T-helper 1 cell treated with Interleukin-12 subunit alpha and Interleukin-12 subunit beta and Interleukin-4 antibody, amounts not matched to agents 30 ng/mL and 1 ng/mL, for 36 hours (primary cell): ENCODE data around the gene LRRC55. TPM values are rescaled to one million over a fixed set of nuclear protein-coding genes. Genes with fewer than 3 reads are reported as not detected.

ENCODE experiments used
- intact Hi-C: fragments of 100-400 bp; cut with micrococcal nuclease; formaldehyde crosslinking; loops from one replicate; pipeline ENCODE4 v1.15.1; 2024
- total RNA-seq: library from RNA; stranded (reverse); gene quantifications from 2 replicates; pipeline ENCODE4 v1.2.3, GENCODE V29; 2022

LRRC55 gene
- total RNA-seq, 1 donor from 2014 or later = not detected

DNA sequence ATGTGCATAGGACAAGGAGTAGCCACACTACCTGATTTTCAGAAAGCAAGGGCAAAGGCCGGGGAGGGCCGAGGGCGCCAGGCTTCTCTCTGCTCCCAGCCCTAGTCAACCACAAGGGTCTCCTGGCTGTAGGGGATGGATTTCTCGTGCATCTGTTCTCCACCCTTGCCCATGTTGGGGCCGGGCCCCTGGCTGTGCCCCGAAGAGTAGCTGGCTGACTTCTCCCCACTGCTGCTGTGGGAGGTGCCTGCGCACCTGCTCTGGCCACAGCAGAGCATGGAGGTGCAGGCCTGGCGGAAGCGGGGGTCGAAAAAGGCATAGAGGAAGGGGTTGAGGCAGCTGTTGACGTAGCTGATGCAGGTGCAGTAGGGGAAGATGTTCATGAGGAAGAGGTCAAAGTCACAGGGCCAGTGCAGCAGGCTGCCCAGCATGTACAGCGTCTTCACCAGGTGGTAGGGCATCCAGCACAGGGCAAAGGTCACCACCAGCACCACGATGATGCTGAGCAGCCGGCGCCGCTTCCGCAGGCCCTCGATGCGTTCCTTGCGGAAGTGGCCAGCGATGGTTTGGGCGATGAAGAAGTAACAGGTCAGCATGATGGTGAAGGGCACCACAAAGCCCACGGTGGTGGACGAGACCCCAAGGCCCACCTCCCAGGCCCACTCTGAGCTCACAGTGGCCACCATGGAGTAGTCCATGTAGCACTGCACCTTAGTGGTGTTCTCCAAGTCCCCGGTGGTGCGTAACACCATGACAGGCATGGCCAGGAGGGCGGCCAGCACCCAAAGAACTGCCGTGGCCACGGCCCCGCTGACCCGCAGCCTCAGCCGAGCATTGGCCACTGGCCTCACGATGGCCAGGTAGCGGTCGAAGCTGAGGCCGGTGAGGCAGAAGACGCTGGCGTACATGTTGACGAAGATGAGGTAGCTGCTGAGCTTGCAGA, 54.3 kb downstream of the LRRC55 start:
- intact Hi-C loops = no loop called here

DNA sequence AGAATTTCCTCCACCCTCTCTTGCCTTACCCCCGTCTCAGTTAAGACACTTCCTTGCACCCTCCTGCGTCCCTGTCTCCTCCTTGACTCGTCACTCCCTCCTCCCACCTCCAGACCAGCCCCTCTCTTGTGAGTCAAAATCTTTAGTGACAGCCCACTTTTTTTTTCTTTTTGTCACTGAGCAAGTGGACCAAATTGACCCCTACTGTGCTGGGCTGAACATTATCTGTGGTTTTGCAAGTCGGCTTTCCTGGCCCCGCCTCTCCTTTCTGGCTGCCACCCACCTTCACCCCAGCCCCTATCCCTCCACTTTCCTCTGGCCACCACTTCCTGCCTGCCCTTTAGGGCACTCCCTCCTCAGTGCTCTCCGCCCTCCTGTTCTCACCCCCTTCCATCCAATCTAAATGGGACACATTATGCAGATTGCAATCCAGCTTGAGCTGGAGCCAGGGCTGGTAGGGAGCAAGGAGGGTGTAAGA, 55.5 kb downstream of the LRRC55 start, which contains the start of gene APLNR:
APLNR (minus strand) TSS at position 47 of the 478 bp plus-strand sequence. CDS start 246 bp downstream, outside the sequence.
- intact Hi-C loops = no loop called here

DNA sequence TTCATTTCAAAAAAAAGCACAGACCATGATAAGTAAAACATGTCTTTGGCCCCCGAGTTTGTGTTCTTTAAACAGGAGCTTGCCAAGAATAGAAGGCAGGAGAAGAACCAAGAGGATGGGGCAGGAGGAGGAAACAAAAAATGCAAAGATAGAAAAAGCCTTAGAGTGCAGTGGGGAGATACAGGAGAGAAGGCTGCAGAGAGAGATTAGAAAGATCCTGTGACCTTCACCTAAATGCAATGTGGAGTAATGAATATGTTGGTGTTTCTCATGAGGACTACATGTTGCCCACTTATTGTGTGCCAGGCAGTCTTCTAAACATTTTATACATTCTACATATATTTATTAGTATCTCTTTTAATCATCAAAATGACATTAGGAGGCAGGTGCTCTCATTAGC, 57.6 kb downstream of the LRRC55 start:
- intact Hi-C loops = no loop called here

DNA sequence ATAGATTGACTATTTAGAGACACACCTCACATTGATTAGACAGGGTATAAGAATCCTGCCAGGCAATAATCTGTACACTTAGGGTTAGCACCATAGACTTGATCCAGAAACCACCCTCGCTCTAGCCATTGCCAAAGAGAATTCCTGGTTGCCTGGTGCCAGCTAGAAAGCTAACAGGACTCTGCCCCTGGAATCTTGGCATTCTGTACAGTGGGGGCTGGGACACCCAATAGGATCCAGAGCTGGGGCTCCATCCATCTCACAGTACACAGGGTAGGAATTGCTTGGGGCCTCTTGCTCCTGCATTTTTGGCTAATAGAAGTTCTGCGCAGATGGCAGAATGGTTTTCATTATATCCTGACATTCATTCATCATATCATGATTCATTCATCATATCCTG, 58.3 kb downstream of the LRRC55 start:
- intact Hi-C loops = no loop called here

DNA sequence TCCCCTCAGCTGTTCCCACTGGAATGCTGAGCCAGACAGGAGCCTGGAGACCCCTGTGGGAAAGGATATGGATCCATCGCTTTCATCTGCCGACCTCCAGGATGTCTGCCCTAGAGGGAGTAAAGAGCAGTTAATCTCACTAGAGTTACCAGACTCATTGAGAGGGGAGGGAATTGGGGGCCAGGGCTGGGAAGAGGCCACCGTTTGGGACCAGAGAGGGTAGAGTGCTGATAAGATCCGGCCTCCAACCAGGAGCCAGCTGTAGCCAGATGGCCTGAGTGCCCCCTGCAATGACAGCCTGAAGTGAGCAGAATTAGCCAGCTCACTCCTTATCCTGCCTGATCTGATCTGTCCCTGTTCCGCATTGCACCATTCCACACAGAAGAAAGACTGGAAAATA, 59.0 kb downstream of the LRRC55 start:
- intact Hi-C loops = no loop called here

Other genes with a start within 250 kb of the LRRC55 start
- gene OR5AK2, start 193.0 kb upstream of the LRRC55 start, total RNA-seq = not detected in 2 replicates
- not detected in 2 replicates for gene APLNR, start 55.3 kb downstream of the LRRC55 start, total RNA-seq
- gene TNKS1BP1, start 143.0 kb downstream of the LRRC55 start, total RNA-seq = 12.4 and 14.1 TPM in 2 replicates
- 152 TPM in 2 replicates for gene SSRP1, start 153.9 kb downstream of the LRRC55 start, total RNA-seq
- not detected in 2 replicates for gene P2RX3, start 156.4 kb downstream of the LRRC55 start, total RNA-seq
- gene PRG3, start 199.2 kb downstream of the LRRC55 start, total RNA-seq = not detected in 2 replicates
- gene PRG2, start 208.7 kb downstream of the LRRC55 start, total RNA-seq = not detected in 2 replicates
- gene SLC43A3, start 245.2 kb downstream of the LRRC55 start, total RNA-seq = 52.6 and 54.2 TPM in 2 replicates